PFSK-1 (cell line): ENCODE measurements around the gene KRTAP10-8.

Source experiments
- POLR2AphosphoS5 ChIP-seq: IDR thresholded peaks from 2 replicates; pipeline ENCODE4 v1.6.1; 2012; ENCODE audit warnings: low read depth, mild to moderate bottlenecking, control low read depth, low read length, moderate library complexity
- SIN3A ChIP-seq: IDR thresholded peaks from 2 replicates; pipeline ENCODE4 v1.6.1; 2012; ENCODE audit warnings: mild to moderate bottlenecking, low read length, moderate library complexity, borderline replicate concordance; ENCODE audit not compliant: insufficient read depth
- TAF1 ChIP-seq: IDR thresholded peaks from 2 replicates; pipeline ENCODE4 v1.6.1; 2012; ENCODE audit warnings: low read length, control low read depth, borderline replicate concordance; ENCODE audit not compliant: insufficient read depth
- TF ChIP-seq, protein P1 (sequence below), 2 experiments: IDR thresholded peaks; 2 replicates each; pipeline versions ENCODE4 v1.6.1 to v1.8.0; 2011 to 2012; ENCODE audit warnings: low read depth in 2 of 2, low read length in 2 of 2, control low read depth in 1 of 2, inconsistent platforms in 1 of 2, mild to moderate bottlenecking in 1 of 2, moderate library complexity in 1 of 2; ENCODE audit not compliant: insufficient read depth in 1 of 2

DNA sequence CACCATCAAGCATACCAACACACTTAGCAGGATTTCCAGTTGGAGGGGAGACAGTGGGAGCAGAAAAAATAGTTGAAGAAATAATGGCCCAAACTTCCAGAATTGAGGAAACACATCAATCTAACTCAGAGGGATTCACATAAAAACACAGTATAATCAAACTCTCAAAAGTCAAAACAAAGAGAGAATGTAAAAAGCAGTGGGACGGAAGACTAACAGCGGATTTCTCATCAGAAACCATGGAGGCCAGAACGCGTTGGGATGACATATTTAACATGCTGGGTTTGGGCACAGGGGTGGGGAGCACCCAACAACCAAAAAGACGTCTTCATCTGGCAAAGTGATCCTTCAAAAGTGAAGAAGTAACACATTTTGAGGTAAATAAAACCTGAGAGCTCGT, 8.0 kb downstream of the KRTAP10-8 start:
- TF ChIP-seq, protein P1, sequence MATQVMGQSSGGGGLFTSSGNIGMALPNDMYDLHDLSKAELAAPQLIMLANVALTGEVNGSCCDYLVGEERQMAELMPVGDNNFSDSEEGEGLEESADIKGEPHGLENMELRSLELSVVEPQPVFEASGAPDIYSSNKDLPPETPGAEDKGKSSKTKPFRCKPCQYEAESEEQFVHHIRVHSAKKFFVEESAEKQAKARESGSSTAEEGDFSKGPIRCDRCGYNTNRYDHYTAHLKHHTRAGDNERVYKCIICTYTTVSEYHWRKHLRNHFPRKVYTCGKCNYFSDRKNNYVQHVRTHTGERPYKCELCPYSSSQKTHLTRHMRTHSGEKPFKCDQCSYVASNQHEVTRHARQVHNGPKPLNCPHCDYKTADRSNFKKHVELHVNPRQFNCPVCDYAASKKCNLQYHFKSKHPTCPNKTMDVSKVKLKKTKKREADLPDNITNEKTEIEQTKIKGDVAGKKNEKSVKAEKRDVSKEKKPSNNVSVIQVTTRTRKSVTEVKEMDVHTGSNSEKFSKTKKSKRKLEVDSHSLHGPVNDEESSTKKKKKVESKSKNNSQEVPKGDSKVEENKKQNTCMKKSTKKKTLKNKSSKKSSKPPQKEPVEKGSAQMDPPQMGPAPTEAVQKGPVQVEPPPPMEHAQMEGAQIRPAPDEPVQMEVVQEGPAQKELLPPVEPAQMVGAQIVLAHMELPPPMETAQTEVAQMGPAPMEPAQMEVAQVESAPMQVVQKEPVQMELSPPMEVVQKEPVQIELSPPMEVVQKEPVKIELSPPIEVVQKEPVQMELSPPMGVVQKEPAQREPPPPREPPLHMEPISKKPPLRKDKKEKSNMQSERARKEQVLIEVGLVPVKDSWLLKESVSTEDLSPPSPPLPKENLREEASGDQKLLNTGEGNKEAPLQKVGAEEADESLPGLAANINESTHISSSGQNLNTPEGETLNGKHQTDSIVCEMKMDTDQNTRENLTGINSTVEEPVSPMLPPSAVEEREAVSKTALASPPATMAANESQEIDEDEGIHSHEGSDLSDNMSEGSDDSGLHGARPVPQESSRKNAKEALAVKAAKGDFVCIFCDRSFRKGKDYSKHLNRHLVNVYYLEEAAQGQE (IDR thresholded peaks at IDR 0.05; ENCODE audit: insufficient read depth in 1 of 2, low read depth in 2 of 2, low read length in 2 of 2) = no peak
- TF ChIP-seq SIN3A = no peak
- TF ChIP-seq POLR2AphosphoS5 = no peak
- no peak for TF ChIP-seq TAF1
